ENCODE measurements around the gene CDKAL1. TPM values are rescaled to one million over a fixed set of nuclear protein-coding genes. Genes with fewer than 3 reads are reported as not detected.

The CDKAL1 gene
- total RNA-seq, 1 donor from 2014 or later, result 9.1 TPM

DNA sequence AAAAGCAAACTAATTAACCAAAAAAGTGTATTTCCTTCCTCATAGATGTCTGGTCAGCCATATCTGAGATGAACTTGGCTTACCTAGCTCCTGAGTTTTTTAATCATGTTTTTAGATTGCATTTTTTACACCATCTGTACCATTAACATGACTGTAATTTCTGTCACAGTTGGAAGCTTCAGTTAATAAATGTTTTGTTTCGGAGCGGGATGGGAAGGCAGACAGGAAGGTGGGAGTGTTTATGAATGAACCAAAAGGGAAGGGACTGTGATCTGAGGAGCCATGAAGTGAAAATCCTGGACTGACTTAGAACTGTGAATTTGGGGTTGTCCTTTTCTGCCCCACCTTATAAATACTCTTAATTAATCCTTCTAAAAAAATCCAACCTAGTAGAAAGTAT lies 613.7 kb downstream of the CDKAL1 start:
- Histone ChIP-seq H3K36me3 (no peaks in the 10 kb centered on the region), H3K27ac (replicated peaks) (no peak overlapping the region), H3K4me3 (no peak overlapping the region), H3K27me3 (ENCODE audit: low read depth) (no peaks in the 10 kb centered on the region), H3K9me3 (replicated peaks) (no peaks in the 10 kb centered on the region), H3K4me1 (peaks cover 15% of the 10 kb centered on the region)
- DNase-seq, result no peak
- TF ChIP-seq, protein P1, sequence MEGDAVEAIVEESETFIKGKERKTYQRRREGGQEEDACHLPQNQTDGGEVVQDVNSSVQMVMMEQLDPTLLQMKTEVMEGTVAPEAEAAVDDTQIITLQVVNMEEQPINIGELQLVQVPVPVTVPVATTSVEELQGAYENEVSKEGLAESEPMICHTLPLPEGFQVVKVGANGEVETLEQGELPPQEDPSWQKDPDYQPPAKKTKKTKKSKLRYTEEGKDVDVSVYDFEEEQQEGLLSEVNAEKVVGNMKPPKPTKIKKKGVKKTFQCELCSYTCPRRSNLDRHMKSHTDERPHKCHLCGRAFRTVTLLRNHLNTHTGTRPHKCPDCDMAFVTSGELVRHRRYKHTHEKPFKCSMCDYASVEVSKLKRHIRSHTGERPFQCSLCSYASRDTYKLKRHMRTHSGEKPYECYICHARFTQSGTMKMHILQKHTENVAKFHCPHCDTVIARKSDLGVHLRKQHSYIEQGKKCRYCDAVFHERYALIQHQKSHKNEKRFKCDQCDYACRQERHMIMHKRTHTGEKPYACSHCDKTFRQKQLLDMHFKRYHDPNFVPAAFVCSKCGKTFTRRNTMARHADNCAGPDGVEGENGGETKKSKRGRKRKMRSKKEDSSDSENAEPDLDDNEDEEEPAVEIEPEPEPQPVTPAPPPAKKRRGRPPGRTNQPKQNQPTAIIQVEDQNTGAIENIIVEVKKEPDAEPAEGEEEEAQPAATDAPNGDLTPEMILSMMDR (IDR thresholded peaks at IDR 0.05; ENCODE audit: borderline replicate concordance), result no peak
- intact Hi-C loops (cut with micrococcal nuclease), result no loop called here

- no peak overlapping the region for H3K4me3 ChIP-seq
- peaks cover 15% of the 10 kb centered on the region for H3K4me1 ChIP-seq
- TF ChIP-seq, protein P1 (IDR thresholded peaks at IDR 0.05; ENCODE audit: borderline replicate concordance), result no peak
- H3K27me3 ChIP-seq (ENCODE audit: low read depth), result no peaks in the 10 kb centered on the region
- no peak overlapping the region for H3K27ac ChIP-seq (replicated peaks)
- no peaks in the 10 kb centered on the region for H3K9me3 ChIP-seq (replicated peaks)
- intact Hi-C loops (cut with micrococcal nuclease), result no loop called here
- H3K36me3 ChIP-seq, result no peaks in the 10 kb centered on the region
- DNase-seq, result no peak
Observed at GRCh38 chr6:21149470-21149869, 615.2 kb downstream of the CDKAL1 start.

DNA sequence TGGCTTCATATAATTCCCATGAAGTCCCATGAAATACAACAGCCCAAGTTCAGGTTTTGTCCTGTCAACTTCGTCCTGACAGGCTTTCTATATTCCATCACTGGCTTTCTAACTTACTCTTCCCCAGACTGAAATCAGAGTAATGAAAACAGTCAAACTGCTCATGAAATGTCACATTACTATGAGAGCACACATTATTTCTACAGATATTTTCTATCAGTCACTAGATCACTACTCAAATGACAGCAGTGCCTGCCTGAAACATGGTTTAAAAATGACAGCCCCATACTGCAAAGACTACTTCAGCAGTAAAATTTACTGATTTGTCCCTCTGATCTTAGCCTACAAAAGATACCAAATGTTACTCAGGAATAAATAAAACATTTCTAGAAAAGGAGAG lies 616.4 kb downstream of the CDKAL1 start:
- no peaks in the 10 kb centered on the region for H3K36me3 ChIP-seq
- no peaks in the 10 kb centered on the region for H3K27me3 ChIP-seq (ENCODE audit: low read depth)
- TF ChIP-seq, protein P1 (IDR thresholded peaks at IDR 0.05; ENCODE audit: borderline replicate concordance), result no peak
- H3K4me1 ChIP-seq, result peaks cover 15% of the 10 kb centered on the region
- H3K4me3 ChIP-seq, result no peak overlapping the region
- intact Hi-C loops (cut with micrococcal nuclease), result no loop called here
- H3K27ac ChIP-seq (replicated peaks), result no peak overlapping the region
- no peaks in the 10 kb centered on the region for H3K9me3 ChIP-seq (replicated peaks)
- DNase-seq, result no peak

GRCh38 chr6:21151119-21151518 lies 616.9 kb downstream of the CDKAL1 start:
- H3K4me3 ChIP-seq, result no peak overlapping the region
- H3K4me1 ChIP-seq, result peaks cover 15% of the 10 kb centered on the region
- TF ChIP-seq, protein P1 (IDR thresholded peaks at IDR 0.05; ENCODE audit: borderline replicate concordance), result no peak
- no peak overlapping the region for H3K27ac ChIP-seq (replicated peaks)
- no peak for DNase-seq
- intact Hi-C loops (cut with micrococcal nuclease), result no loop called here
- no peaks in the 10 kb centered on the region for H3K27me3 ChIP-seq (ENCODE audit: low read depth)
- no peaks in the 10 kb centered on the region for H3K36me3 ChIP-seq
- H3K9me3 ChIP-seq (replicated peaks), result no peaks in the 10 kb centered on the region

DNA sequence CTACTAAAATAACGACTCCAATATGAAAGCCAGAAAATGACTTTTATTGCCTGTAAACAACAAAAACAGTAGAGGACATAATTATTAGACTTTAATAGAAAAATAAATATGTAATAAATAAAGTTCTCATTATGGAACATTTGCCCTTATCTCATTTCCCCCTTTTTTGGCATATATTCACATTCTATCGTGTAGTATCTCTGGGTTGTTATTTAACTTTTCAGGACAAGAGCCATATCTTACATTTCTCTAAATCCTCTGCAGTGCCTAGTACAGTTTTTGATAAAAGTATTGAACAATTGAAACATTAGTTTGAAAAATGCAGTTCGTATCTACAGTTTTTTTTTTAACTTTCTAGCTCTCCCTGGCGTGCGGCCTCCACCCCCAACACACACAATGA lies 617.3 kb downstream of the CDKAL1 start:
- Histone ChIP-seq H3K27me3 (ENCODE audit: low read depth) (no peaks in the 10 kb centered on the region), H3K27ac (replicated peaks) (no peak overlapping the region), H3K36me3 (no peaks in the 10 kb centered on the region), H3K4me1 (peaks cover 15% of the 10 kb centered on the region), H3K4me3 (no peak overlapping the region), H3K9me3 (replicated peaks) (no peaks in the 10 kb centered on the region)
- intact Hi-C loops (cut with micrococcal nuclease), result no loop called here
- DNase-seq, result no peak
- TF ChIP-seq, protein P1 (IDR thresholded peaks at IDR 0.05; ENCODE audit: borderline replicate concordance), result no peak
